ENCODE measurements around the gene MYZAP. TPM values are rescaled to one million over a fixed set of nuclear protein-coding genes. Genes with fewer than 3 reads are reported as not detected.

Gene MYZAP
- total and polyA plus RNA-seq, 10 of the 15 experiments (the other 5 are each of a cell fraction or from before 2014, with no cell fraction given): not detected

DNA sequence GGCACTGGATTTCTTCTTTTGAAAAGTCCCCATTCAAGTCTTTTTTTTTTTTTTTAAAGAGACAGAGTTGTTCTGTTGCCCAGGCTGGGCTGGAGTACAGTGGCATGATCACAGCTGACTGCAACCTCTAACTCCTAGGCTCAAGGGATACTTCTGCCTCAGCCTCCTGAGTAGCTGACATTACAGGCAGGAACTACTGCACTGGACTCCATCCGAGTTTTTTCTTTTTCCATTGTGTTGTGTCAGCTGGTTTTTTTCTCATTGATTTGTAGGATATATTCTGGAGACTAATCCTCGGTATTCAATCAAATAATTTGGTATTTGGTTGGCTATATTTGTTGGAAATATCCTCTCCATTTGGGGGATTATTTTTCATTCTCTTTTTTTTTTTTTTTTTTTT is 126.6 kb downstream of the MYZAP start:
- ChIA-PET CTCF (interaction anchor here (1.7 to 2.2 kb wide), 2 partner anchors 11 to 14 kb away, joined by 6 to 8 read pairs; partner anchors contain the start of gene POLR2M), RAD21 (ENCODE audit: unreplicated experiment) (no interaction called here), POLR2A (no interaction called here), SMC1A (ENCODE audit: uncharacterized antibody, unreplicated experiment) (interaction anchor here (1.5 kb wide), 1 partner anchor 11 kb away, joined by 4 read pairs; no protein-coding TSS in a partner anchor)
- no peak for ATAC-seq
- WGBS (ENCODE audit: insufficient coverage, insufficient replicate concordance, low lambda C conversion rate, missing lambda C conversion rate): 91% methylated on average over 2 of the region's 2 CpGs
- no peak for TF ChIP-seq CHD2 (IDR thresholded peaks at IDR 0.05; ENCODE audit: borderline replicate concordance, low read depth, low read length)
- no peak for TF ChIP-seq ZBTB40 (IDR thresholded peaks at IDR 0.05; ENCODE audit: borderline replicate concordance)
- no peak for TF ChIP-seq GABPA (IDR thresholded peaks at IDR 0.05; ENCODE audit: low read depth)
- TF ChIP-seq TARDBP (IDR thresholded peaks at IDR 0.05; ENCODE audit: borderline replicate concordance): no peak
- TF ChIP-seq ZNF384 (IDR thresholded peaks at IDR 0.05; ENCODE audit: borderline replicate concordance, low read depth, low read length): no peak
- no peak for TF ChIP-seq MEF2B (IDR thresholded peaks at IDR 0.05; ENCODE audit: partially characterized antibody, poor library complexity, severe bottlenecking)
- no peak overlapping the region for H3K4me3 ChIP-seq
- H3K36me3 ChIP-seq (ENCODE audit: control insufficient read depth in 2 of 2, insufficient read depth in 2 of 2, low read length in 1 of 2): peaks cover 0 to 3% of the 10 kb centered on the region in 2 experiments; a peak in 2 of 4 replicates
- no peaks in the 10 kb centered on the region for H4K20me1 ChIP-seq (ENCODE audit: control insufficient read depth, insufficient read depth)
- H2AFZ ChIP-seq (ENCODE audit: control insufficient read depth, low read depth, low read length): no peak overlapping the region
- no peaks in the 10 kb centered on the region for H3K9me3 ChIP-seq (replicated peaks; ENCODE audit: control insufficient read depth, insufficient read depth, low read length)
- intact Hi-C loops (cut with micrococcal nuclease; ENCODE audit: unreplicated experiment) (no loop called here), in situ Hi-C loops (cut with MboI) (no loop called here)
- no peak for DNase-seq (ENCODE audit: low read depth, low spot score)
- H3K4me1 ChIP-seq (ENCODE audit: control insufficient read depth, insufficient read depth, low read length): no peaks in the 10 kb centered on the region
- no peak overlapping the region for H3K27ac ChIP-seq (ENCODE audit: control insufficient read depth, insufficient read depth)
- no TSS peak for BruUV-seq (replicated peaks)
- H3K9ac ChIP-seq (ENCODE audit: control insufficient read depth, insufficient read depth, low read length): no peak overlapping the region
- no peaks in the 10 kb centered on the region for H3K79me2 ChIP-seq (ENCODE audit: control insufficient read depth, insufficient read depth, low read length)
- FAIRE-seq: no peak
- H3K4me2 ChIP-seq (ENCODE audit: control insufficient read depth, insufficient read depth): no peak overlapping the region
- no peaks in the 10 kb centered on the region for H3K27me3 ChIP-seq (replicated peaks in 1 of 2; ENCODE audit: control insufficient read depth in 2 of 2, insufficient read depth in 2 of 2, low read length in 1 of 2)

Measured in GM12878 (cell line).